DOHH2 (cell line): ENCODE results near the gene VANGL2.

Experiments used
- CTCF ChIP-seq: fragments of 200-600 bp; sonication (generic); IDR thresholded peaks from one replicate; pipeline ENCODE4 v1.5.1; 2014; ENCODE audit warnings: antibody characterized with exemption, mild to moderate bottlenecking, low read depth, low read length; ENCODE audit not compliant: poor library complexity, severe bottlenecking
- EZH2phosphoT487 ChIP-seq: fragments of 200-600 bp; sonication (generic); IDR thresholded peaks from 2 replicates; pipeline ENCODE4 v1.6.1; 2017; ENCODE audit warnings: borderline replicate concordance, mild to moderate bottlenecking, antibody characterized with exemption, low read length, moderate library complexity, mixed read lengths

GRCh38 chr1:160357286-160358002, 42.9 kb upstream of the VANGL2 start:
- TF ChIP-seq CTCF = no peak
- TF ChIP-seq EZH2phosphoT487 = no peak
